DOHH2 (cell line): ENCODE results near the gene MBTPS1.

Source experiments
- H3F3A ChIP-seq: fragments of 200-600 bp; sonication (generic), shearing (Covaris generic); 2 replicates; pipeline ENCODE4 v1.6.0; 2016; ENCODE audit warnings: antibody characterized with exemption, mild to moderate bottlenecking; ENCODE audit not compliant: control insufficient read depth, insufficient read depth
- H3K27ac ChIP-seq: fragments of 200-600 bp; sonication (generic); 2 replicates; pipeline ENCODE4 v1.5.1; 2014; ENCODE audit warnings: low read depth, mild to moderate bottlenecking, low read length, moderate library complexity
- H3K27me3 ChIP-seq: fragments of 200-600 bp; sonication (generic); 2 replicates; pipeline ENCODE4 v1.6.1; 2014; ENCODE audit warnings: mild to moderate bottlenecking, low read length, mixed read lengths; ENCODE audit not compliant: control insufficient read depth
- H3K36me3 ChIP-seq: fragments of 200-600 bp; sonication (generic); 2 replicates; pipeline ENCODE4 v1.6.1; 2014; ENCODE audit warnings: mild to moderate bottlenecking, low read length, moderate library complexity, mixed read lengths; ENCODE audit not compliant: control insufficient read depth
- H3K4me1 ChIP-seq: fragments of 200-600 bp; sonication (generic); 2 replicates; pipeline ENCODE4 v1.6.1; 2014; ENCODE audit warnings: mild to moderate bottlenecking, low read length, mixed read lengths; ENCODE audit not compliant: control insufficient read depth
- H3K4me2 ChIP-seq: fragments of 200-600 bp; sonication (generic); 2 replicates; pipeline ENCODE4 v1.6.0; 2014; ENCODE audit warnings: mild to moderate bottlenecking, low read length, moderate library complexity
- H3K4me3 ChIP-seq: fragments of 200-600 bp; sonication (generic); 2 replicates; pipeline ENCODE4 v1.5.1; 2014; ENCODE audit warnings: mild to moderate bottlenecking, low read length, mixed read lengths
- H3K79me2 ChIP-seq: fragments of 200-600 bp; sonication (generic); 2 replicates; pipeline ENCODE4 v1.6.1; 2014; ENCODE audit warnings: mild to moderate bottlenecking, low read length, mixed read lengths; ENCODE audit not compliant: control insufficient read depth
- H3K9me2 ChIP-seq: fragments of 200-600 bp; sonication (generic); replicated peaks from 2 replicates; pipeline ENCODE4 v1.6.1; 2014; ENCODE audit warnings: mild to moderate bottlenecking, low read length, mixed read lengths; ENCODE audit not compliant: control insufficient read depth
- H3K9me3 ChIP-seq: fragments of 200-600 bp; sonication (generic); 2 replicates; pipeline ENCODE4 v1.6.1; 2014; ENCODE audit warnings: antibody characterized with exemption, low read length, mixed read lengths; ENCODE audit not compliant: control insufficient read depth, insufficient read depth
- H4K20me1 ChIP-seq: fragments of 200-600 bp; sonication (generic); 2 replicates; pipeline ENCODE4 v1.6.0; 2014; ENCODE audit warnings: low read depth, mild to moderate bottlenecking, antibody characterized with exemption, low read length, moderate library complexity; ENCODE audit not compliant: control insufficient read depth, insufficient read depth
- EZH2phosphoT487 ChIP-seq: fragments of 200-600 bp; sonication (generic); IDR thresholded peaks from 2 replicates; pipeline ENCODE4 v1.6.1; 2017; ENCODE audit warnings: borderline replicate concordance, mild to moderate bottlenecking, antibody characterized with exemption, low read length, moderate library complexity, mixed read lengths
- TF ChIP-seq, protein P1 (sequence below): fragments of 200-600 bp; sonication (generic); IDR thresholded peaks from one replicate; pipeline ENCODE4 v1.5.1; 2014; ENCODE audit warnings: antibody characterized with exemption, mild to moderate bottlenecking, low read depth, low read length; ENCODE audit not compliant: poor library complexity, severe bottlenecking

The MBTPS1 gene

GRCh38 chr16:84138824-84139627, 22.3 kb upstream of the MBTPS1 start:
- Histone ChIP-seq H3K9me2 (no peaks in the 10 kb centered on the region), H3K9me3 (no peaks in the 10 kb centered on the region), H4K20me1 (peaks cover 5% of the 10 kb centered on the region; the same call in 1 of the 2 replicates), H3K27ac (no peak overlapping the region), H3K79me2 (peaks cover 56% of the 10 kb centered on the region), H3K36me3 (no peaks in the 10 kb centered on the region), H3K27me3 (no peaks in the 10 kb centered on the region), H3K4me1 (peaks cover 13% of the 10 kb centered on the region), H3F3A (no peaks in the 10 kb centered on the region), H3K4me2 (no peak overlapping the region), H3K4me3 (no peak overlapping the region)
- TF ChIP-seq, protein P1, sequence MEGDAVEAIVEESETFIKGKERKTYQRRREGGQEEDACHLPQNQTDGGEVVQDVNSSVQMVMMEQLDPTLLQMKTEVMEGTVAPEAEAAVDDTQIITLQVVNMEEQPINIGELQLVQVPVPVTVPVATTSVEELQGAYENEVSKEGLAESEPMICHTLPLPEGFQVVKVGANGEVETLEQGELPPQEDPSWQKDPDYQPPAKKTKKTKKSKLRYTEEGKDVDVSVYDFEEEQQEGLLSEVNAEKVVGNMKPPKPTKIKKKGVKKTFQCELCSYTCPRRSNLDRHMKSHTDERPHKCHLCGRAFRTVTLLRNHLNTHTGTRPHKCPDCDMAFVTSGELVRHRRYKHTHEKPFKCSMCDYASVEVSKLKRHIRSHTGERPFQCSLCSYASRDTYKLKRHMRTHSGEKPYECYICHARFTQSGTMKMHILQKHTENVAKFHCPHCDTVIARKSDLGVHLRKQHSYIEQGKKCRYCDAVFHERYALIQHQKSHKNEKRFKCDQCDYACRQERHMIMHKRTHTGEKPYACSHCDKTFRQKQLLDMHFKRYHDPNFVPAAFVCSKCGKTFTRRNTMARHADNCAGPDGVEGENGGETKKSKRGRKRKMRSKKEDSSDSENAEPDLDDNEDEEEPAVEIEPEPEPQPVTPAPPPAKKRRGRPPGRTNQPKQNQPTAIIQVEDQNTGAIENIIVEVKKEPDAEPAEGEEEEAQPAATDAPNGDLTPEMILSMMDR = no peak
- TF ChIP-seq EZH2phosphoT487 = no peak

DNA sequence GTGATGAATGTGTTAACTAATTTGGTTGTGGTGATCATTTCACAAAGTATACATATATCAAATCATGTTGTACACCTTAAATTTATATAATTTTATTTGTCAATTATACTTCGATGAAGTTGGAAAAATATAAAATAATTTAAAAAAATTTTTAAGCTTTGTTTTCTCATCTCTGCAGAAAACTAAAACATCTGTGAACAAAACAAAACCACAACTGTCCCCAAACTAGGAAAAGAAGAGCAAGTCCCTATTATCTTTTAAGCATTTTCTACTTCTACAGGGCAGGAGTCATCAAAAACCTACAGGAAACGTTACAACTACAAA, 21.7 kb upstream of the MBTPS1 start:
- Histone ChIP-seq H3K27ac (no peak overlapping the region), H3K9me2 (no peaks in the 10 kb centered on the region), H3K4me2 (no peak overlapping the region), H3K9me3 (no peaks in the 10 kb centered on the region), H3K27me3 (no peaks in the 10 kb centered on the region), H3K79me2 (peaks cover 51% of the 10 kb centered on the region), H3K4me3 (no peak overlapping the region), H3K36me3 (no peaks in the 10 kb centered on the region), H3K4me1 (peaks cover 10% of the 10 kb centered on the region), H4K20me1 (peaks cover 4% of the 10 kb centered on the region; the same call in 1 of the 2 replicates), H3F3A (no peaks in the 10 kb centered on the region)
- no peak for TF ChIP-seq EZH2phosphoT487
- TF ChIP-seq, protein P1 = no peak

GRCh38 chr16:84137769-84138357, 21.1 kb upstream of the MBTPS1 start:
- no peaks in the 10 kb centered on the region for H3K9me2 ChIP-seq
- H3K4me1 ChIP-seq = peaks cover 14% of the 10 kb centered on the region
- TF ChIP-seq EZH2phosphoT487 = no peak
- TF ChIP-seq, protein P1 = no peak
- no peaks in the 10 kb centered on the region for H3F3A ChIP-seq
- no peaks in the 10 kb centered on the region for H3K36me3 ChIP-seq
- H3K4me2 ChIP-seq = no peak overlapping the region
- no peaks in the 10 kb centered on the region for H4K20me1 ChIP-seq
- H3K79me2 ChIP-seq = peaks cover 45% of the 10 kb centered on the region
- H3K9me3 ChIP-seq = no peaks in the 10 kb centered on the region
- H3K27me3 ChIP-seq = no peaks in the 10 kb centered on the region
- H3K27ac ChIP-seq = no peak overlapping the region
- no peak overlapping the region for H3K4me3 ChIP-seq
